Activated naive CD4-positive, alpha-beta T cell treated with anti-CD3 and anti-CD28 coated beads, Interleukin-2, amount 50 U/mL, for 24 hours (primary cell): ENCODE data around the gene KHDRBS2.

ENCODE experiments used
- H3K27ac Mint-ChIP-seq: one replicate; pipeline ENCODE4 v1.8.0; 2021; ENCODE audit warnings: mild to moderate bottlenecking, mixed read lengths
- H3K27me3 Mint-ChIP-seq: one replicate; pipeline ENCODE4 v1.8.0; 2021; ENCODE audit warnings: mixed read lengths
- H3K36me3 Mint-ChIP-seq: one replicate; pipeline ENCODE4 v1.8.0; 2021; ENCODE audit warnings: mixed read lengths
- H3K4me1 Mint-ChIP-seq: one replicate; pipeline ENCODE4 v1.8.0; 2021; ENCODE audit warnings: mixed read lengths
- H3K4me3 Mint-ChIP-seq: one replicate; pipeline ENCODE4 v1.8.0; 2021; ENCODE audit warnings: mild to moderate bottlenecking, mixed read lengths
- H3K9me3 Mint-ChIP-seq: one replicate; pipeline ENCODE4 v1.8.0; 2021; ENCODE audit warnings: mixed read lengths

The KHDRBS2 gene

DNA sequence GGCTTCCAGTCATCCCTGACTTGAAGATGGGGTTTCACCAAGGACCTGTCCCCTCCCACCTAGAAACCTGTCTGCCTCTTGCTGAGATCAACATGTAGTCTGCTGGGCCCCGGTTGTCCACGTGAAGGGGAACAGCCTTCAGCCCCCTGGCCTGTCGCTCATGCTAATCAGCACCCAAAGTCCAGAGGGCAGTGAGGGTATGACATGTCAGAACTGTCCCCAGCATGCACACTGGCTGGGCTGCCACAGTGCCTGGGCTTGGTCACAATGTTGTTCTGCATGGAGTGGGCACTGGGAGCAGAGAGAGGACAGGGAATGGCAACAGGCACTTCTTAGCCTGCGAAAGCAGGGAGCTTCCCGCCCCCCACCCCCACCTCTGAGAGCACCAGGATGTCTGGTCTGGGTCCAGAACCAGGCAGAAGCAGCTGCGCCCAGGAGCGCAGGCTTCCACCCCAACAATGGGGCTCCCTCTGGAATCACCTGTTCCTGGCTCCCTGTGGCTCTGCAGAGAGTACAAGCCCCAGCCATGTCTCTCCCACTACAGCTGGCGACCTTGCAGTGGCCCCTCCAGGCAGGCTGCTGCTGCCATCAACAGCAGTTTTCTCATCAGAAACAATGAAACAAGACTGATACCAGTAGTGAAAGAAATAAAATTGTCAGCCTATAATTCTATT lies 182.7 kb downstream of the KHDRBS2 start:
- Mint-ChIP-seq H3K27ac (no peak overlapping the region), H3K4me3 (no peak overlapping the region), H3K27me3 (no peaks in the 10 kb centered on the region), H3K9me3 (peaks cover 6% of the 10 kb centered on the region), H3K36me3 (no peaks in the 10 kb centered on the region), H3K4me1 (no peaks in the 10 kb centered on the region)

GRCh38 chr6:62102387-62102786 lies 183.6 kb downstream of the KHDRBS2 start:
- H3K9me3 Mint-ChIP-seq: peaks cover 12% of the 10 kb centered on the region
- H3K4me1 Mint-ChIP-seq: no peaks in the 10 kb centered on the region
- H3K4me3 Mint-ChIP-seq: no peak overlapping the region
- H3K36me3 Mint-ChIP-seq: no peaks in the 10 kb centered on the region
- no peaks in the 10 kb centered on the region for H3K27me3 Mint-ChIP-seq
- H3K27ac Mint-ChIP-seq: no peak overlapping the region

GRCh38 chr6:62090442-62091229 lies 195.4 kb downstream of the KHDRBS2 start:
- peaks cover 11% of the 10 kb centered on the region for H3K9me3 Mint-ChIP-seq
- no peaks in the 10 kb centered on the region for H3K36me3 Mint-ChIP-seq
- H3K4me3 Mint-ChIP-seq: no peak overlapping the region
- H3K4me1 Mint-ChIP-seq: no peaks in the 10 kb centered on the region
- no peak overlapping the region for H3K27ac Mint-ChIP-seq
- H3K27me3 Mint-ChIP-seq: no peaks in the 10 kb centered on the region

GRCh38 chr6:62089781-62090180 lies 196.2 kb downstream of the KHDRBS2 start:
- Mint-ChIP-seq H3K4me1 (no peaks in the 10 kb centered on the region), H3K4me3 (no peak overlapping the region), H3K36me3 (no peaks in the 10 kb centered on the region), H3K27me3 (no peaks in the 10 kb centered on the region), H3K27ac (no peak overlapping the region), H3K9me3 (peaks cover 11% of the 10 kb centered on the region)

DNA sequence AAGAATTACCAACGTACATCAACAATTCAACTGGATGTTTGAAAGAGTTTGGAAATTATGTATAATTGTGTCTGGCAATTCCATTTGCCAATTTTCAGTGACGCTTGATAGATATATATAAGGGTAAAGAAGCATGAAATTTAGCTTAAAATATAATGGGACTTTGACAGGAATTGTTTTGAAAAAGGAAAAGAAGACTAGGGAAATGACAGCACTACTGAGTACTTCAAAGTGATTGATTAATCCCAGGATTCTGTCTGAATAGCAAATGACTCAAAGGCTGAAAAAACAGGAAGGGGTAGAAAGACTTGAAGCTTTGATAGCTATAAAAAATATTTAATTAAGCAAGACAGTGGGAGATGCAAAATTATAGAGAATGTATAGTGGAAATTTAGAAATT lies 200.0 kb downstream of the KHDRBS2 start:
- H3K4me1 Mint-ChIP-seq: no peaks in the 10 kb centered on the region
- no peaks in the 10 kb centered on the region for H3K27me3 Mint-ChIP-seq
- peaks cover 7% of the 10 kb centered on the region for H3K9me3 Mint-ChIP-seq
- no peaks in the 10 kb centered on the region for H3K36me3 Mint-ChIP-seq
- no peak overlapping the region for H3K27ac Mint-ChIP-seq
- no peak overlapping the region for H3K4me3 Mint-ChIP-seq

DNA sequence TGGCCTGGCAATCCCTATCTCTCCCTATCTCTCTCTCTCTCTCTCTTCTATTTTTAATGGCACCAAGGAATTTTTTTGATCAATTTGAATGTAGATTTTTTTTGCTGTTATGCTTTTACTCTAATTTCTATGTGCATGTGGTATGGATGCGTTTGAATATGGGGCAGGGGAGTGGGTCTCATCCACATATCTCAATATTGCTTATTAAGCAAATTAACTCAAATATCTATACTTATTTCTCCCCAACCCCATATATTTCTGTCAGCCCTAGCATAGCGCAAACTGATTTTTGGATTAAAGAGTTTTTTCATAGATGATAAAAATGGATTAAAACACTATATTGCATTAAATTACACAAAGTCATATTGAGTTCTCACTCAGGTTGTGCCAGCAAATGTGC lies 210.2 kb downstream of the KHDRBS2 start:
- H3K27ac Mint-ChIP-seq: no peak overlapping the region
- peaks cover 16% of the 10 kb centered on the region for H3K9me3 Mint-ChIP-seq
- H3K4me3 Mint-ChIP-seq: no peak overlapping the region
- no peaks in the 10 kb centered on the region for H3K4me1 Mint-ChIP-seq
- no peaks in the 10 kb centered on the region for H3K36me3 Mint-ChIP-seq
- no peaks in the 10 kb centered on the region for H3K27me3 Mint-ChIP-seq

GRCh38 chr6:62059901-62060300 lies 226.1 kb downstream of the KHDRBS2 start:
- Mint-ChIP-seq H3K36me3 (no peaks in the 10 kb centered on the region), H3K4me1 (no peaks in the 10 kb centered on the region), H3K27ac (no peak overlapping the region), H3K9me3 (peaks cover 11% of the 10 kb centered on the region), H3K4me3 (no peak overlapping the region), H3K27me3 (no peaks in the 10 kb centered on the region)

DNA sequence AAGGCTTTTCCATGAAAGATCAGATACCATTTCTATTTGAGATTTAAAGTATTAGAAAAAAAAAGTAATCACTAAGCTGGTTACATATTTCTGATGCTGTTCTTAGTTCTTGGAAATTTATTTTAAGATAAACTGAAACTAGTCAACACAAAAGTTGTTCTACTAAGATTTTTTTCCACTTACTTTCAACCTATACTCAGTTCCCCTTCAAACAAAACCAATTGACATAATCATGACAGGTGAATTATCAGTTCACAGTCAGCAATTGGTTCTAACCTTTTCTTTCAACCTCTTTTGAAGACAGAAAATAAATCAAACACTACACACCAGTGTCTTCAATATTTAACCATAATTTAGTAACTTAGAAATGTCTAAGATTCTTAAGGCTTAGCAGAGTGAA lies 228.7 kb downstream of the KHDRBS2 start:
- H3K27ac Mint-ChIP-seq: no peak overlapping the region

GRCh38 chr6:62045502-62045901 lies 240.5 kb downstream of the KHDRBS2 start:
- Mint-ChIP-seq H3K9me3 (peaks cover 12% of the 10 kb centered on the region), H3K4me1 (no peaks in the 10 kb centered on the region), H3K27ac (no peak overlapping the region), H3K4me3 (no peak overlapping the region), H3K36me3 (no peaks in the 10 kb centered on the region), H3K27me3 (no peaks in the 10 kb centered on the region)

More for the DNA sequence above, 228.7 kb downstream of the KHDRBS2 start:
- H3K9me3 Mint-ChIP-seq: peaks cover 11% of the 10 kb centered on the region
- H3K4me3 Mint-ChIP-seq: no peak overlapping the region
- no peaks in the 10 kb centered on the region for H3K4me1 Mint-ChIP-seq
- no peaks in the 10 kb centered on the region for H3K27me3 Mint-ChIP-seq
- H3K36me3 Mint-ChIP-seq: no peaks in the 10 kb centered on the region

GRCh38 chr6:62043084-62043483 lies 242.9 kb downstream of the KHDRBS2 start:
- no peak overlapping the region for H3K4me3 Mint-ChIP-seq
- no peak overlapping the region for H3K27ac Mint-ChIP-seq
- H3K4me1 Mint-ChIP-seq: no peaks in the 10 kb centered on the region
- H3K36me3 Mint-ChIP-seq: no peaks in the 10 kb centered on the region
- H3K27me3 Mint-ChIP-seq: no peaks in the 10 kb centered on the region
- peaks cover 5% of the 10 kb centered on the region for H3K9me3 Mint-ChIP-seq

- no peak overlapping the region for H3K27ac Mint-ChIP-seq
- no peaks in the 10 kb centered on the region for H3K36me3 Mint-ChIP-seq
- H3K9me3 Mint-ChIP-seq: peaks cover 4% of the 10 kb centered on the region
- no peaks in the 10 kb centered on the region for H3K27me3 Mint-ChIP-seq
- H3K4me3 Mint-ChIP-seq: no peak overlapping the region
- H3K4me1 Mint-ChIP-seq: no peaks in the 10 kb centered on the region
Observed at GRCh38 chr6:62042429-62042828, 243.6 kb downstream of the KHDRBS2 start.

GRCh38 chr6:62039605-62040004 lies 246.4 kb downstream of the KHDRBS2 start:
- Mint-ChIP-seq H3K27me3 (no peaks in the 10 kb centered on the region), H3K36me3 (no peaks in the 10 kb centered on the region), H3K4me1 (no peaks in the 10 kb centered on the region), H3K4me3 (no peak overlapping the region), H3K9me3 (peaks cover 4% of the 10 kb centered on the region), H3K27ac (no peak overlapping the region)

GRCh38 chr6:62037445-62037844 lies 248.6 kb downstream of the KHDRBS2 start:
- Mint-ChIP-seq H3K27me3 (no peaks in the 10 kb centered on the region), H3K27ac (no peak overlapping the region), H3K9me3 (peaks cover 15% of the 10 kb centered on the region), H3K36me3 (no peaks in the 10 kb centered on the region), H3K4me1 (no peaks in the 10 kb centered on the region), H3K4me3 (no peak overlapping the region)

DNA sequence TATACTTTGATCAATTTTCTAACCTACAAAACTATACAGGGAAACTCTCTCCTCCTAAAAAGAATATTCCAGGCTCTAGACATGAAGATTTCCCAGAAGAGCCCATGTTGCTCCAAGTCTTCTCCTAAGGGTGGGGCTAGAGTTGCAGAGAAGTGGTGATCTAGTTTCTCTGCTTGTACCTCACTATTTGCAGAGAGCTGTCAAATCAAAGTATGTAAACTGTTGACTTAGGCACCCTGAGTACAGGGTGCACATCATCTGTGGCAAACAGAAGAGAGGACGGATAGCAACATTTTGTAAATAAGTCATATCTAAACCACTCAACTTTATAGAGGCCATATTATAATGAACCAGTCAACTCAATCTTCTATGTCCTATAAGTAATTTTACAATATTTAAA lies 250.1 kb downstream of the KHDRBS2 start:
- Mint-ChIP-seq H3K4me1 (no peaks in the 10 kb centered on the region), H3K36me3 (no peaks in the 10 kb centered on the region), H3K9me3 (peaks cover 15% of the 10 kb centered on the region), H3K4me3 (no peak overlapping the region), H3K27ac (no peak overlapping the region), H3K27me3 (no peaks in the 10 kb centered on the region)

GRCh38 chr6:62013719-62014118 lies 272.3 kb downstream of the KHDRBS2 start:
- Mint-ChIP-seq H3K9me3 (peaks cover 4% of the 10 kb centered on the region), H3K4me1 (no peaks in the 10 kb centered on the region), H3K36me3 (no peaks in the 10 kb centered on the region), H3K27me3 (no peaks in the 10 kb centered on the region), H3K4me3 (no peak overlapping the region), H3K27ac (no peak overlapping the region)

GRCh38 chr6:62009445-62009844 lies 276.6 kb downstream of the KHDRBS2 start:
- no peaks in the 10 kb centered on the region for H3K27me3 Mint-ChIP-seq
- H3K4me1 Mint-ChIP-seq: no peaks in the 10 kb centered on the region
- peaks cover 6% of the 10 kb centered on the region for H3K9me3 Mint-ChIP-seq
- H3K4me3 Mint-ChIP-seq: no peak overlapping the region
- no peaks in the 10 kb centered on the region for H3K36me3 Mint-ChIP-seq
- H3K27ac Mint-ChIP-seq: no peak overlapping the region
